Central memory CD4-positive, alpha-beta T cell (primary cell): ENCODE results near the gene LINGO1.

Experiments
- DNase-seq: peaks from one replicate; pipeline ENCODE4 v3.0.0; 2022

Gene LINGO1

GRCh38 chr15:77613814-77614213 is 18.9 kb downstream of the LINGO1 start:
- DNase-seq: no peak

- DNase-seq: no peak
These were observed 19.6 kb downstream of the LINGO1 start for GRCh38 chr15:77612958-77613601.

DNA sequence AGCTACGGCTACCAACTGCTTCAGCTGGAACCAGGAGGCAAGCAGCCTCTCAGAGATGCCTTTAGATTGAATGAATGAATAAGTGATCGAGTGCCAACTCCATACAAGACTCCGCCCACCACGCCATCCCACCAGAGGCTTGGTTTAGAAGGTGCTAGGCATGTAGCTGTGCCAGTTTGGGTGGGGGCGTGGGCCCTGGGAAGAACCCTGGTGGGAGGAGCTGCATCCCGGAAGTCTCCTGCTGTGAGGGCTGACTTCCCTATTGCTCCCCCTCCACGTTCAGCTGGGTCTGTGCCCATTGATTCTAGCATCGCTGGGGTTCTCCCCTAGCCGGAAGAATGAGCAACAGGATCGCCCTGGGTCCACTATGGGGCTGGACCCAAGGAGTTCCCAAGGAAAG is 20.9 kb downstream of the LINGO1 start:
- no peak for DNase-seq

GRCh38 chr15:77610731-77611130 is 22.0 kb downstream of the LINGO1 start:
- DNase-seq: no peak

DNA sequence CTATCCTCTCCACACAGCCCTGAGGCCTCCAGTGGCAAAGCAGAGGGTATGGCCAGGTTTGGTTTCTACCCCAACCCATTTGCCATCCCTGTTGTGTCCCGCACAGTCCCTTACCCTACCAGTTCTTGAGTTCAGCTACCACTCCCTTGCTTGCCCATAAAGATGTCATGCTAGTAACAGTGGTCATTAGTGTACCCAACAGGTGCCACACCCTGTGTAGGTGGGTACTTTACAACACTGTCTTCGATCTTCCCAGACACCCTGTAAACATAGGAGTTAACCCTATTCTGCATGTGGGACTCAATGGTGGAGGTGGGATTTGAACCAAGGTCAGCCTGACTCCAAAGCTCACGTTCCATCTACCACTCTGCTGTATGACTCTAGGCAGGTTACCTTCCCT is 23.2 kb downstream of the LINGO1 start:
- no peak for DNase-seq

GRCh38 chr15:77608774-77609173 is 23.9 kb downstream of the LINGO1 start:
- DNase-seq: no peak

DNA sequence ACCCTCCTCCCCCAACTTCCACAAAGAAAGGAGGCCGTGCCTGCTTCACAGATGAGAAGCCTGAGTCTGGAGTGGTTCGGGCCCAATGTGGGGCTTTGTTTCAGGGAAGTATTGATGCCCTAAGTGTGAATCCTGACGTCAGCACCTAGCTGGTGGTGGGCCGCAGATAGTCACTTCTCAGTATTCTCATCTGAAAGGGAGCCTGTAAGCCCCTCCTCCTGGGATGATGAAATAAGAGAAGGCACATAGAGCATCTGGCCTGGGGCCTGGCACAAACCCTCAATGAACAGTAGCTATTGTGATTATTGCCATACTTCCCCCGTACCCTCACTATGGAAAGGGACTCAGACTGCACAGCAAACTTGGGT is 24.8 kb downstream of the LINGO1 start:
- DNase-seq: no peak

DNA sequence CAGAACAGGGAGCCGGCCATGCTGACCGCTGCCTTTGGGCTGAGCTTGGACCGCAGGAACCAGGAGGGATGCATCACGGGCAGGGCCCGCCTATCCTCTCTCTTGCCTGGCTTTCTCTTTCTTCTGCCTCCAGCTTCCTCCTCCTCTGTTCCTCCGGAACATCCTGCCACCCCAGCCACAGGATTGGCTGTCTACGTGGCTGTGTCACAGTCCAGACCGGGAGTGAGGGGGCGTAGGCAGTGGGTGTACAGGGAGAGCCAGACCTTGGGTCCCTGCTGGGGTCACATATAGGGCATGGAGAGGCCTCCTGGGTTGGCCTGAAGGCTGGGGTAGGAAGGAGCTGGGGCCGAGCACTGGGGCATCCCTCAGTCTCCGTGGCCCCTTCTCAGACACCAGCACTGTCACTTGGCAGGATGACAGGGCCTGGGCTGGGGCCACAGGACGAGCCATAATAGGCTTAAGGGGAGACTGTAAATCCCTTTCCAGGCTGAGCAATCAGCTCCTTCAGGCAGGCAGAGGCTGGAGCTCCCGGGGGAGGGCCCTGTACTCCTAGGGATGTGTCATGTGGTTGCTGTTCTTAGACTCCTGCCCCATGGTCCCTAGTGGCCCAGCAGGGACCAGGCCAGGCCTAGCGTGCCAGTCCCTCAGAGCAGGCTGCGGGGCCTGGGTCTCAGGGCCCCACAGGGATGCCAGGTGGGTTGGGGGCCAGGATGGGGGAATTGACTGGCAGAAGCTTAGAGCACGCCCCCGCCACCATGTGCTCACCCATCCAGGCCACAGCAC is 25.4 kb downstream of the LINGO1 start:
- DNase-seq: no peak

GRCh38 chr15:77606142-77607034 is 26.3 kb downstream of the LINGO1 start:
- DNase-seq: no peak

- no peak for DNase-seq
These were observed 27.2 kb downstream of the LINGO1 start for GRCh38 chr15:77605547-77605946.

GRCh38 chr15:77604973-77605372 is 27.7 kb downstream of the LINGO1 start:
- no peak for DNase-seq

- no peak for DNase-seq
These were observed 28.9 kb downstream of the LINGO1 start for GRCh38 chr15:77603611-77604336.

DNA sequence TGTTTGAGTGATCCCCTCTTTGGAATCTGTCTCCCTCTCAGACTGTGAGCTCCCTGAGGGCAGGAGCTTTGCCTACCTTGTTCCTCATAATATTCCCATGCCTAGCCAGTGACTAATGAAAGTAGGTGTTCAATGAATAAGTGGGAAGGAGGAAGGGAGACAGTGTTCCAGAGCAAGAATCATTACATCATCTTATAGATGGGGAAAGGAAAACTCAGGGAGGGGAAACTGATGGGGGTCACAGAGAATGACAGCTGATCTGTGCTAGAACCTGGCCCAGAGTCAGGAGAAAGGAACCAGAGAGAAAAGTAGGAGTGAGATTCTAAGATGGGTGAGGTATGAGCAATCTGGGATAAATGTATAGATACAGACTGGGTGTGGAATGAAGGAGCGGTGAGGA is 29.9 kb downstream of the LINGO1 start:
- no peak for DNase-seq

DNA sequence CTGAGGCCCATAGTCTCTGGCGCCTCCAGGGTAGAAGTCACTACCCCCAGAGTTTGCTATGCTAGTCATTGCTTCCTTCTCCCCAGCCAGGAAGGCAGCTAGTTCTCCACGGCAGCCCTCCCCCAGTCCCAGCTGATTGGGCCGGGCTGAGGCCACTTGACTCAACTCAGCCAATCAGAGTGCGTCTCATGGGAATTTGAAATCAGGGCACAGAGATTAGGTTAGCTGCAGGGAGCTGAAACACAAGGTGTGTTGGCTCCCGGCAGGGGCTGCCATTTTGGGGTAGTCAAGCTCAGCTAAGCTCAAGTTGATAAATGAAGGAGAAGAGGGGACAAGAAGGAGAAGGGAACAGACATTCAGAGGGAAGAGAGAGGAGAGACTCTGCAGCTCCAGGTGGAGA is 32.8 kb downstream of the LINGO1 start:
- DNase-seq: no peak

GRCh38 chr15:77599357-77599756 is 33.4 kb downstream of the LINGO1 start:
- DNase-seq: no peak

- DNase-seq: no peak
These were observed 34.1 kb downstream of the LINGO1 start for GRCh38 chr15:77598644-77599043.

GRCh38 chr15:77597804-77598453 is 34.8 kb downstream of the LINGO1 start:
- no peak for DNase-seq

DNA sequence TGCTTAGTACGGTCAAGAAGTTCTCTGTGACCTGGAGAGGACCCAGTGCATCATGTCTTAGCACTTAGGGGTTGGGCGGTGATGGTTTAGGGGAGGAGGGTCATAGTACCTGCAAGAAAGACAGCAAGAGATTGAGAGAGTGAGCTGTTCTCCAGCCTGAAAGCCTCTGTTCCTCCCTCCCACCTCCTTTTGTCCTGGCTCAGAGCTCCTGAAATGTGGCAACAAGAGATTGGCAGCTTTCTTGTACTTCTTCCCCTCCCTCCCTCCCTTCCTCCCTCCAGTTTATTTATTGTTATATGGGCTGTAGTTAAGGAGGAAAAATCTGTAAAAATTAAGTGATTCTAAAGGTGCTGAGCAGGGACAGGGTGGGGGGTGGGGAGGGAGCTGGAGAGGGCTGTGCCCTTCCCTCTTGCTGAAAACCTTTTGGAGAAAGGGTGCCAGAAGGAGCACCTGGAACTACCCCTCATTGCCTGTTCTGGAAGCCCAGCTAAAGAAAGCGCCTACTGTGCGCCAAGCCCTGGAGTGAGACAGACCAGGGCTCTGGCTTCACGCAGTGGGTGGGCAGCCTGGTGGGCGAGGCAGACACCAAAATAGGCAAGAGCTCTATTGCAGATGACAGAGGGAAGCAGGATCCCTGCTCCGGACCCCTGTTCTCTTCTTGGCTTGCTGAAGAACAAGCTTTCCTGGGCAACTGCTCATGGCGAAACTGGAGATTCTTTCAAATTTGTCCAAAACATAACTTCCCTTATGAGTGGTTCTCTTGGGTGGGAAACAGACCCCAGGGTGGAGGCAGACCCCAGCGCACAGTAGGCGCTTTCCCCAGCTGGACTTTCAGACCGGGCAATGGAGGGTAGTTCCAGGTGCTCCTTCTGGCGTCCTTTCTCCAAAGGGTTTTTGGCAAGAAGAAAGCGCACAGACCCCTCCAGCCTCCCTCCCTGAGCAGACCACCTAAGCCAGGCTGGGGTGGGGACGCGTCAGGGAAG is 35.6 kb downstream of the LINGO1 start:
- no peak for DNase-seq

DNA sequence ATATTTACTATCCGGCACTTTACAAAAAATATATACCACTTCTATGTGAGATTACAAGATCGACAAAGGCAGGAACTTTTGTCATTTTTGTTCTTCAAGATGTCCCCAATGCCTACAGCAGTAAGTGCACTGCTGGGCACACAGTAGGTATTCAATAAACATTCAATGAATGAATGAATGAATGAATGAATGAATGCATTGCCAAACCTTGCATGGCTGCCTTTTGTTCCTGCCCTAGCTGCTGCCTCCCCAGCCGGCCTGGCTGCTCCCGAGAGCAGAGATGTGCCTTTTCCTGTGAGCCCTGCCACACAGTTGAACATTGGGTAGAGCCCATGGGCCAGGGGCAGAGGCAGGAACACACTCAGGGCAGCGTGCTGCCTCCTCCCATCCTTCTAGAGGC is 37.5 kb downstream of the LINGO1 start:
- no peak for DNase-seq

DNA sequence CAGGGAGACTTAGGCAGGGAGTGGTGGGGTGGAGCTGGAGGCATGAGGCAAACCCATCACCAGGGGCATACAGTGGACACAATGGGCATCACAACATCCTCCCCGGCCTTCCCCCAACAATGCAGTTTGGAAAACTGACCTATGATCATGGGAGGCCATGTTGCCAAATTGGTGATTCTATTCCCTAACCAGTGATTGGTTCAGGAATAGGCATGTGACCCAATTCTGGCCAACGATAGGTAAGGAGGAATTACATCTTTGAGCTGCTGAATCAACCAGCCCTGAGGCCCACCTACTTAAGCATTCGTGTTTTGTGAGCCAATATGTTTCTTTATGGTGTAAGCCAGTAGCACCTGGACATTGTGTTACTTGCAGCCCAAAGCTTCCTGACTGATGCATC is 40.0 kb downstream of the LINGO1 start:
- no peak for DNase-seq

DNA sequence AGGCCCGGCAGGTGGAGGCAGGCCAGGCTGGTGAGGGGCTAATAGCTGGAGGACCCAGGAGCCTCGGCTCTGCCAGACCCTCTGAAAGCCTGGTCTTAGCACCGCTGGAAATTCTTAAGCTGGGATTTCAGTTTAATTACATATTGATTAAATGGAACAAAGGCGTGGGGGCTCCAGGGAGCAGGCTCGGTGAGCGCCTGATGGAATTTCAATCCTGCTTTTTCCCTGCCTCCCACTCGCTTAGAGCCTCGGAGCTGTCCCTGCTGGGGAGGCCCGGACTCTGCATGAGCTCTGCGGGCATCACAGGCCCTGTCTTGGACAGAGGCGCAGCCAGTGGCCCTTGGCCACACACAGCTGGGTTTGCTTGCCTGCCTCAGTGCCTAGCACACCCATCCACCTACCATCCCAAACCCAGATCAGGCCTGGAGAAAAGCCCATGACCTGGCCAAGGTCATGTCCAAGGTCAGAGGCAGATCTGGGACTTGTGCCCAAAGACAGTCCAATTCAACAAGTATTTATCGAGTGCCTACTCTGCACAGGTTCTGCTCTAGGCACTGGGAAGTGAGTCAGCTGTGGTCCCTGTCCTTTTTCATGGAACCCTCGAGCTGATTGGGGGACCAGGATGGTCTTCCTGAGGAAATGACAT is 40.6 kb downstream of the LINGO1 start:
- DNase-seq: no peak
